MCF 10A (cell line): ENCODE results near the gene BOD1. TPM values are rescaled to one million over a fixed set of nuclear protein-coding genes. Genes with fewer than 3 reads are reported as not detected.

Experiments
- BruUV-seq: library from RNA; stranded (reverse); fragments of 400-500 nt; replicated peaks from 2 replicates; lab custom pipeline; 2021; lab: Mats Ljungman, UMichigan
- CTCF ChIA-PET: fragments of 300-600 bp; sonication (Branson Sonifier 250); formaldehyde crosslinking; extraction: SDS; loops from one replicate; lab custom pipeline; 2021; ENCODE audit warnings: antibody characterized with exemption, inconsistent platforms; lab: Yijun Ruan, JAX
- POLR2A ChIA-PET: fragments of 300-600, 350-650 bp; sonication (Branson Sonifier 250); formaldehyde crosslinking; extraction: SDS; loops from one replicate; lab custom pipeline; 2020; ENCODE audit warnings: antibody characterized with exemption, inconsistent platforms; lab: Yijun Ruan, JAX
- DNase-seq: peaks from one replicate; pipeline ENCODE4 v3.0.0-alpha.2; 2018; ENCODE audit not compliant: unreplicated experiment
- H3K27ac Mint-ChIP-seq: one replicate; pipeline ENCODE4 v1.8.0; 2022; ENCODE audit warnings: mild to moderate bottlenecking, low read depth, mixed read lengths; ENCODE audit not compliant: unreplicated experiment
- H3K27me3 Mint-ChIP-seq: one replicate; pipeline ENCODE4 v1.8.0; 2022; ENCODE audit warnings: mixed read lengths; ENCODE audit not compliant: insufficient read depth, unreplicated experiment
- H3K36me3 Mint-ChIP-seq: one replicate; pipeline ENCODE4 v1.8.0; 2022; ENCODE audit warnings: mild to moderate bottlenecking, moderate library complexity, mixed read lengths; ENCODE audit not compliant: insufficient read depth, unreplicated experiment
- H3K4me1 Mint-ChIP-seq: one replicate; pipeline ENCODE4 v1.8.0; 2022; ENCODE audit warnings: mixed read lengths; ENCODE audit not compliant: insufficient read depth, unreplicated experiment
- H3K4me3 Mint-ChIP-seq: one replicate; pipeline ENCODE4 v1.8.0; 2022; ENCODE audit warnings: mild to moderate bottlenecking, moderate library complexity, mixed read lengths; ENCODE audit not compliant: unreplicated experiment
- H3K9me3 Mint-ChIP-seq: one replicate; pipeline ENCODE4 v1.8.0; 2022; ENCODE audit warnings: mixed read lengths; ENCODE audit not compliant: unreplicated experiment
- CTCF ChIP-seq: fragments of 200-600 bp; IDR thresholded peaks from one replicate; pipeline ENCODE4 v1.8.0; 2022; ENCODE audit warnings: antibody characterized with exemption, mild to moderate bottlenecking; ENCODE audit not compliant: unreplicated experiment
- intact Hi-C: fragments of 100-400 bp; cut with micrococcal nuclease; formaldehyde crosslinking; loops from 2 replicates; pipeline ENCODE4 v1.14.1; 2022
- total RNA-seq: library from RNA; stranded (reverse); gene quantifications from 2 replicates; pipeline ENCODE4 v1.2.3, GENCODE V29; 2022

Gene BOD1
- total RNA-seq, 1 experiment from 2014 or later, result 139 TPM

- ChIA-PET POLR2A (interaction anchor here (0.8 kb wide), 1 partner anchor 240 kb away, joined by 3 read pairs; no protein-coding TSS in a partner anchor), CTCF (interaction anchor here (0.6 to 5.5 kb wide), 6 partner anchors 11 to 1780 kb away, joined by 3 to 26 read pairs (median 4); partner anchors contain the start of gene BOD1)
- intact Hi-C loops, result no loop called here
- H3K27ac Mint-ChIP-seq, result no peak overlapping the region
- peaks cover 71% of the 10 kb centered on the region for H3K36me3 Mint-ChIP-seq
- DNase-seq, result no peak
- no TSS peak for BruUV-seq
- H3K4me3 Mint-ChIP-seq, result no peak overlapping the region
- no peaks in the 10 kb centered on the region for H3K27me3 Mint-ChIP-seq
- no peaks in the 10 kb centered on the region for H3K9me3 Mint-ChIP-seq
- peaks cover 5% of the 10 kb centered on the region for H3K4me1 Mint-ChIP-seq
- no peak for TF ChIP-seq CTCF
Observed at GRCh38 chr5:173604141-173604540, 12.3 kb downstream of the BOD1 start.

- Mint-ChIP-seq H3K36me3 (peaks cover 59% of the 10 kb centered on the region), H3K4me1 (peaks cover 5% of the 10 kb centered on the region), H3K4me3 (no peak overlapping the region), H3K27ac (no peak overlapping the region), H3K9me3 (no peaks in the 10 kb centered on the region), H3K27me3 (no peaks in the 10 kb centered on the region)
- POLR2A ChIA-PET, result interaction anchor here (1.0 to 1.2 kb wide), 3 partner anchors 10 to 308 kb away, joined by 3 to 7 read pairs (median 3); no protein-coding TSS in a partner anchor
- no peak for TF ChIP-seq CTCF
- intact Hi-C loops, result no loop called here
- DNase-seq, result peak; percentile 55
- CTCF ChIA-PET, result interaction anchor here (0.6 to 5.5 kb wide), 5 partner anchors 10 to 395 kb away, joined by 3 to 26 read pairs (median 5); partner anchors contain the start of gene BOD1
- BruUV-seq, result no TSS peak
Observed at GRCh38 chr5:173602423-173602822, 14.0 kb downstream of the BOD1 start.

GRCh38 chr5:173598686-173599085, 17.8 kb downstream of the BOD1 start:
- no peaks in the 10 kb centered on the region for H3K27me3 Mint-ChIP-seq
- CTCF ChIA-PET, result interaction anchor here (0.7 to 1.8 kb wide), 7 partner anchors 14 to 719 kb away, joined by 3 to 6 read pairs (median 4); no protein-coding TSS in a partner anchor
- peaks cover 33% of the 10 kb centered on the region for H3K36me3 Mint-ChIP-seq
- H3K9me3 Mint-ChIP-seq, result no peaks in the 10 kb centered on the region
- DNase-seq, result no peak
- POLR2A ChIA-PET, result interaction anchor here (0.6 to 1.2 kb wide), 4 partner anchors 9 to 560 kb away, joined by 3 to 4 read pairs (median 3); no protein-coding TSS in a partner anchor
- BruUV-seq, result no TSS peak
- intact Hi-C loops, result no loop called here
- H3K27ac Mint-ChIP-seq, result no peak overlapping the region
- no peak for TF ChIP-seq CTCF
- peaks cover 5% of the 10 kb centered on the region for H3K4me1 Mint-ChIP-seq
- H3K4me3 Mint-ChIP-seq, result no peak overlapping the region

- Mint-ChIP-seq H3K9me3 (peaks cover 4% of the 10 kb centered on the region), H3K27ac (no peak overlapping the region), H3K27me3 (no peaks in the 10 kb centered on the region), H3K4me3 (no peak overlapping the region), H3K4me1 (peaks cover 3% of the 10 kb centered on the region), H3K36me3 (peaks cover 23% of the 10 kb centered on the region)
- ChIA-PET CTCF (no interaction called here), POLR2A (no interaction called here)
- DNase-seq, result no peak
- intact Hi-C loops, result no loop called here
- TF ChIP-seq CTCF, result no peak
- no TSS peak for BruUV-seq
Observed at GRCh38 chr5:173597304-173597703, 19.1 kb downstream of the BOD1 start.
